ENCODE data around the gene ARFGEF2.
A peak's percentile ranks its signal among the peaks of the same experiment; 100 is the strongest.
"Not testable (repeated sequence)": the region's sequence is repeated elsewhere in the genome, so short reads cannot be mapped to it uniquely, and the experiment has no call there.

The ARFGEF2 gene

DNA sequence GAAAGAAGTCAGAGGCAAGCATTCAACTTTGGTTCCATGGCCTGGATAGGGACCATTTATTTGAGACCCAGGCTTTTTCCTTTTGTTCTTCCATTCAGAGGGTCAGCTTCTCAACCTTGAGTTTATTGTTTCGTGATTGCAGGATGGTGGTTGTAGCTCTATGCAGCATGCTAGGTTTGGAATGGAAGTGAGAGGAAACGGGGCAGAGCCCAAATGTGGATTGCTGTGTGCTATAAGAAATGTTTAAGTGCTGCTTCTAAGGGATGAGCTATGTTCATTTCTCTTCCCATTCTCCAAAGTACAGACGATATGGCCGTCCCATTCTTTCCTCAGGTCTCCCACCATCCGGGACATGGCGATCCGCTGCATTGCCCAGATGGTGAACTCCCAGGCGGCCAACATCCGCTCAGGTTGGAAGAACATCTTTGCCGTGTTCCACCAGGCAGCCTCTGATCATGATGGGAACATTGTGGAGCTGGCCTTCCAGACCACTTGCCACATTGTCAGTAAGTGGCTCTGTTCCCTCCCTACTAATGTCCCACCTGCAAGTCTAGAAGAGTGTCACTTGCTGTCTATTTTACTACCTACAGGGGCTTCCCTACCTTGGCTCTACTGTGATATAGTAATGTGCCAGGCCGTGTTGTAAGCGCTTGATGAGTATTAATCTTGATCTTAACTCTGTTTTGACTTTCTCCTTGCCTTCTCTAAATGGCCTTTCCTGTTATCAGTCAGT is 88.6 kb downstream of the ARFGEF2 start:
- DNase-seq: no peak

- no peak for DNase-seq
Observed at GRCh38 chr20:49024220-49024619, 102.7 kb downstream of the ARFGEF2 start.

GRCh38 chr20:49028177-49028576 is 106.7 kb downstream of the ARFGEF2 start:
- DNase-seq: not testable (repeated sequence)

DNA sequence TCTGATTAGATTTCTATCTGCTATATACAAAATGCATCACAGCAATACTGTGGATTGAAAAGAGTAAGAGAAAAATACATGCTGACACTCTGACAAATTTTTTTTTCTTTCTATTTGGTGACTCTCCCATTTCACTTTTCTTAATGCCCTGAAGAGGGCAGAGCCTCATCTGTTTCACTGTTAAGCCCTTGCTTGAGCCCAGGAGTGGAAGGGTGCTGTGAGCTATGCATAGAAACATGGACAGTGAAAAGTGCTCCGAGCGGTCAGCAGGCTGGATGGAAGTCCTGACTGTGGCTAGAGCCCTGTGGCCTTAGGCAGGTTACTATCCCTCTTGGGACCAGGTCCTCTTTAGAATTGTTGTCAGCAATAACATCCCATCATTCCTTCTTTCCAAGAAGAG is 107.2 kb downstream of the ARFGEF2 start:
- no peak for DNase-seq

GRCh38 chr20:49029203-49029602 is 107.7 kb downstream of the ARFGEF2 start:
- no peak for DNase-seq

GRCh38 chr20:49030954-49031619 is 109.6 kb downstream of the ARFGEF2 start:
- DNase-seq: no peak

DNA sequence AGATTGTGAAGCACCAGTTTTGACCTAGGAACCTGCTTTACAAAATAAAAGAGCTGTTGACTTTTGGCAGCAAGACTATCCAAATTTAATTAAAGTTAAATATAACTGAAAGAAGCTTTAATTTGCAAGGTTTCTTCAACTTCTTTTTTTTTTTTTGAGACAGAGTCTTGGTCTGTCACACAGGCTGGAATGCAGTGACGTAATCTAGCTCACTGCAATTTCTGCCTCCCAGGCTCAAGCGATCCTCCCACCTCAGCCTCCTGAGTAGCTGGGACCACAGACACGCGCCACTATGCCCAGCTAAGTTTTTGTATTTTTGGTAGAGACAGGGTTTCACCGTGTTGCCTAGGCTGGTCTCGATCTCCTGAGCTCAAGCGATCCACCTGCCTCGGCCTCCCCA is 110.9 kb downstream of the ARFGEF2 start:
- no peak for DNase-seq

- no peak for DNase-seq
Observed at GRCh38 chr20:49034070-49034732, 112.7 kb downstream of the ARFGEF2 start.

DNA sequence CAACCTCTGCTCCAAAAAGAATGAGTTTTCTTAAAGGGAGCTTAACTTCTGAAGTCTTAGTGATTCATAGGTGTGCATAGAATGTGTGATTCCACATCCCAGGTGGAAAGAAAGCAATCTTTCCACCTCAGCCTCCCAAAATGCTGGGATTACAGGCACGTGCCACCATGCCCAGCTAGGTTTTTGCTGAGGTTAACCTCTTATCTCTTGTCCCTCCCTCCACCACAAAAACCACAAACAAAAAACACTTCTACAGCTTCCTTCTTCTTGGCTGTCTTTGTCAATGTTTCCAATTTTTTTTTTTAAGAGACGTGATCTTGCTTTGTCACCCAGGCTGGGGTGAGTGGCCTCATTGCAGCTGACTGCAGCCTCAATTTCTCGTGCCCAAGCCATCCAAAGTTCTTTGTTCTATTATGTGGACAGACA is 116.5 kb downstream of the ARFGEF2 start:
- no peak for DNase-seq

- DNase-seq: no peak
Observed at GRCh38 chr20:49039854-49040253, 118.3 kb downstream of the ARFGEF2 start.

GRCh38 chr20:49043000-49043399 is 121.5 kb downstream of the ARFGEF2 start:
- no peak for DNase-seq

GRCh38 chr20:49045440-49046086 is 124.1 kb downstream of the ARFGEF2 start:
- no peak for DNase-seq

GRCh38 chr20:49046087-49046900 is 124.8 kb downstream of the ARFGEF2 start, which contains the start of gene CSE1L:
TSS of gene CSE1L (plus strand) at chr20:49046312. CDS start at chr20:49058464, 12,152 bp downstream.
- peak; percentile 72 for DNase-seq

DNA sequence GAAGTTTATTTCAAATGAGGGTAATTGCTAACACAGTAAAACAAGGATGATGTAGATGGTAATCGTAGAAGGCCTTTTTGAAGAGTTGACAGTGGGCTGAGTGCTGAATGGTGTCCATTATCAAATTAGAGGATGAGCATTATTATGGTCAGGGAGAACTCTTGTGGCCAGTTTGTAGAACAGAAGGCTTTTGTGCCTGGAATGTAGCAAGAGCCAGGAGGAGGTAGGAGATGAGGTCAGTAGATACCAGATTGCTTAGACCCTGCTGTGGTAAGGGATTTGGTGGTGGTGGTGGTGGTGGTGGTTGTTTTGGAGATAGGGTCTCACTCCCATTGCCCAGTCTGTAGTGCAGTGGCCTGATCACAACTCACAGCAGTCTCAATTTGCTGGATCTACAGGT is 130.8 kb downstream of the ARFGEF2 start:
- DNase-seq: no peak

DNA sequence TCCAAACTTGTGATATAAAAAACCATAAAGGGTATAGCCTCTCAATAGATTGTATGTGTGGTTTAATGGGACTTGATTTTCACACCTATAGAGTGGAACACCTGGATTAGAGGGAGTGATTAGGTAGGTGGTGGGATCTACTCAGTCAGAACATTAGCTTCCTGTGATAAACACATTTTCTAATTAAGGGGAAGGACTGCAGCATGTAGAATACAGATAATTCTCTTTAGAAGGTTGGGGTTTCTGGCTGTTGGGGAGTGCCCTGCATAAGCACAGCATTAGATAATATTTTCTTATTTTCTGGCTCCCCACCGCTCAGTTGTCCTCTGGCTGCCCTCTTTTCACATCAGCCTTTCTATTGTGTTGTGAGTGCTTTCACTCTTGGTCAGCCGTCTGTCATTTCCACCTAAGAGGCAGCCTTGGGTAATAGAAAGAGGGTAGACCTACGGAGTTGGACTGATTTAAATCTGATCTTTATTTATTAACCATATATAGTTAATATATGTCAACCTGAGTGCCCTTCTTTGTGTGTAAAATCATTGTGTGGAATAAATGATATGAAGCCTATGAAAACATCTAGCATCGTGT is 132.6 kb downstream of the ARFGEF2 start:
- DNase-seq: no peak

DNA sequence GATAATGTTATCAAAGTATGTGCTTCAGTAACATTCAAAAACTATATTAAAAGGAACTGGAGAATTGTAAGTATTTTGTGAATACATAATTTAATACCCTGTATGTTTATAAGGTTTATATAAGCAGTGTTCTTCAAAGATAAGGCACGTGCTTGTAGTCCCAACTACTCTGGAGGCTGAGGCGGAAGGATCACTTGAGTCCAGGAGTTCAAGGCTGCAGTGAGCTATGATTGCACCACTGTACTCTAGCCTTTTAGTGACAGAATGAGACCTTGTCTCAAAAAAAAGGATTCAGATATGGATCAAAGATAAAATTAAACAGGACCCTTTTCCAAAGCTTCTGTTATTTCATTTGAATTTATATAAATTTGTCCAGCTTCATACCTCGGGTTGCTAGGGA is 141.8 kb downstream of the ARFGEF2 start:
- no peak for DNase-seq

GRCh38 chr20:49074521-49074920 is 153.0 kb downstream of the ARFGEF2 start:
- DNase-seq: no peak

GRCh38 chr20:49078310-49078709 is 156.8 kb downstream of the ARFGEF2 start:
- no peak for DNase-seq

DNA sequence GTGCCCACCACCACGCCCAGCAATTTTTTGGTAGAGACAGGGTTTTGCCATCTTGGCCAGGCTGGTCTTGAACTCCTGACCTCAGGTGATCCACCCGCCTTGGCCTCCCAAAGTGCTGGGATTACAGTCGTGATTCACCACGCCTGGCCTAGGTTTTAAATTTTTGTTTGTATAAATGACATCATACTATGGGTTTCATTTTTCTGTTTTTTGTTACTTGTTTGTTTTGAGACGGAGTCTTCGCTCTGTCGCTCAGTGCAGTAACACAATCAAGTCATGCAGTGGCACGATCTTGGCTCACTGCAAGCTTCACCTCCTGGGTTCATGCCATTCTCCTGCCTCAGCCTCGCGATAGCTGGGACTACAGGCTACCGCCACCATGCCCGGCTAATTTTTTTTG is 160.8 kb downstream of the ARFGEF2 start:
- not testable (repeated sequence) for DNase-seq

All from 8988T (cell line).